VCaP (cell line): ENCODE results near the gene HELZ.

ENCODE experiments used
- H3K27ac ChIP-seq: fragments of 450-650 bp; 2 replicates; pipeline ENCODE4 v1.5.1; 2017
- CTCF ChIP-seq: fragments of 450-650 bp; conservative IDR thresholded peaks from 2 replicates; pipeline ENCODE4 v1.5.1; 2017; ENCODE audit warnings: mild to moderate bottlenecking, moderate library complexity

HELZ gene

GRCh38 chr17:67238991-67239390 lies 6.0 kb downstream of the HELZ start:
- TF ChIP-seq CTCF, result no peak
- no peak overlapping the region for H3K27ac ChIP-seq

DNA sequence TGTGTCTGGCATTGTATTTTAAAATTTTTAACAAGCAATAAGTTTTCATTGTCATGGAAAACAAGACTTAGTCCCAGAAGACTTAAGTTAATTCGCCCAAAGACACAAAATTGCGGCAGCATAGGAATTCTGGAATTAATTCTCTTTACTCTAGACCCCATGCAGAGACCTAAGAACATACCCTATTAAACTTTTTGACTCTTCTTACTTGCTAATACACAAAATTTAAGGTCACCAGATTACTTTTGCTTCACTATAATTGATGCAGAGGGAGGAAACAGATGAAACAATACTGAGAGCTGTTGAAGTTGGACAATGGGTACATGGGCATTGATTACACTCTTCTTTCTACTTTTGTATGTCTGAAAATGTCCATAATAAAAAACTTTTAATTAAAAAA lies 12.6 kb downstream of the HELZ start:
- TF ChIP-seq CTCF, result no peak
- H3K27ac ChIP-seq, result no peak overlapping the region

- H3K27ac ChIP-seq, result no peak overlapping the region
- no peak for TF ChIP-seq CTCF
Observed at GRCh38 chr17:67229109-67229955, 15.7 kb downstream of the HELZ start.

- no peak overlapping the region for H3K27ac ChIP-seq
- no peak for TF ChIP-seq CTCF
Observed at GRCh38 chr17:67227488-67227887, 17.5 kb downstream of the HELZ start.

DNA sequence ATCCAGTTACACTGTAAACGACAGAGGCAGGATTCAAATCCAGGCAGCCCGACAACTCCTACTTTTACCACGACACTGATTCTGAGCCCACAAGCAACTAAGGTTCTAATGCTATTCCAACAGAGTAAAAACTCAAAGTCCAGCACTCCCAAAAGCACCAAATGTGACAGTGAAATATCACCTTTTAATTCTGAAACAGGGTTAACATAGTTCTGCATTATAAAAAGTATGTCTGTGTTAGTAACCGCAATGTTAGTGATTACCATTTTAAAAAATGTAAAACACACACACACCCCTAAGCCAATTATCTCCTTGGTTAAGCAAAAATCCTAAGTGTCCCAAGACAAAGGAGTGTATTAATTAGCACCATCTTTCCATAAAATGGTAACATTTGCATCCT lies 19.7 kb downstream of the HELZ start:
- TF ChIP-seq CTCF, result no peak
- H3K27ac ChIP-seq, result no peak overlapping the region

DNA sequence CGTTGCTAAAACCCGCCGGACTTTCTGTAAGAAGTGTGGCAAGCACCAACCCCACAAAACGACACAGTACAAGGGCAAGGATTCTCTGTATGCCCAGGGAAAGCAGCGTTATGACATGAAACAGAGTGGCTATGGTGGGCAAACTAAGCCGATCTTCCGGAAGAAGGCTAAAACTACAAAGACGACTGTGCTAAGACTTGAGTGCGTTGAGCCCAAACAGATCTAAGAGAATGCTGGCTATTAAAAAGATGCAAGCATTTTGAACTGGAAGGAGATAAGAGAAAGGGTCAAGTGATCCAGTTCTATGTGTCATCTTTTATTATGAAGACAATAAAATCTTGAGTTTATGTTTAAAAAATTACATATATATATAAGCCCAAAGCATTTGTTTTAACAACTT lies 20.3 kb downstream of the HELZ start:
- no peak for TF ChIP-seq CTCF
- H3K27ac ChIP-seq, result no peak overlapping the region

GRCh38 chr17:67223924-67224323 lies 21.1 kb downstream of the HELZ start:
- TF ChIP-seq CTCF, result no peak
- no peak overlapping the region for H3K27ac ChIP-seq
